GM18858 (cell line): ENCODE results near the gene LRP1B.
"Not testable (repeated sequence)": the region's sequence is repeated elsewhere in the genome, so short reads cannot be mapped to it uniquely, and the experiment has no call there.

ENCODE experiments used
- ATAC-seq: cut with Tn5 transposase; IDR thresholded peaks from one replicate; pipeline ENCODE4 v1.9.1; 2021; ENCODE audit not compliant: unreplicated experiment

The LRP1B gene

GRCh38 chr2:140509765-140510164 lies 1621.1 kb downstream of the LRP1B start:
- no peak for ATAC-seq

- ATAC-seq, result no peak
Observed at GRCh38 chr2:140508756-140509155, 1622.1 kb downstream of the LRP1B start.

GRCh38 chr2:140506606-140507005 lies 1624.2 kb downstream of the LRP1B start:
- ATAC-seq, result no peak

GRCh38 chr2:140504601-140505000 lies 1626.2 kb downstream of the LRP1B start:
- no peak for ATAC-seq

GRCh38 chr2:140502951-140503630 lies 1627.7 kb downstream of the LRP1B start:
- ATAC-seq, result no peak

GRCh38 chr2:140498360-140498759 lies 1632.5 kb downstream of the LRP1B start:
- ATAC-seq, result no peak

GRCh38 chr2:140496714-140497113 lies 1634.1 kb downstream of the LRP1B start:
- ATAC-seq, result no peak

GRCh38 chr2:140491876-140492275 lies 1638.9 kb downstream of the LRP1B start:
- no peak for ATAC-seq

GRCh38 chr2:140489193-140489592 lies 1641.6 kb downstream of the LRP1B start:
- ATAC-seq, result no peak

GRCh38 chr2:140481136-140481535 lies 1649.7 kb downstream of the LRP1B start:
- no peak for ATAC-seq

GRCh38 chr2:140473851-140474250 lies 1657.0 kb downstream of the LRP1B start:
- ATAC-seq, result no peak

- ATAC-seq, result no peak
Observed at GRCh38 chr2:140472676-140473075, 1658.1 kb downstream of the LRP1B start.

GRCh38 chr2:140465301-140465700 lies 1665.5 kb downstream of the LRP1B start:
- no peak for ATAC-seq

GRCh38 chr2:140462990-140463389 lies 1667.8 kb downstream of the LRP1B start:
- no peak for ATAC-seq

- no peak for ATAC-seq
Observed at GRCh38 chr2:140457483-140457882, 1673.3 kb downstream of the LRP1B start.

- no peak for ATAC-seq
Observed at GRCh38 chr2:140455315-140455714, 1675.5 kb downstream of the LRP1B start.

GRCh38 chr2:140454717-140455116 lies 1676.1 kb downstream of the LRP1B start:
- ATAC-seq, result no peak

GRCh38 chr2:140451324-140451723 lies 1679.5 kb downstream of the LRP1B start:
- no peak for ATAC-seq

- ATAC-seq, result no peak
Observed at GRCh38 chr2:140442319-140442718, 1688.5 kb downstream of the LRP1B start.

GRCh38 chr2:140440815-140441214 lies 1690.0 kb downstream of the LRP1B start:
- no peak for ATAC-seq

GRCh38 chr2:140436936-140437335 lies 1693.9 kb downstream of the LRP1B start:
- ATAC-seq, result no peak

- ATAC-seq, result not testable (repeated sequence)
Observed at GRCh38 chr2:140427033-140427432, 1703.8 kb downstream of the LRP1B start.

GRCh38 chr2:140424471-140424870 lies 1706.3 kb downstream of the LRP1B start:
- ATAC-seq, result no peak
